H9 (cell line): ENCODE measurements around the gene MAGI1. TPM values are rescaled to one million over a fixed set of nuclear protein-coding genes. Genes with fewer than 3 reads are reported as not detected.

Source experiments
- DNase-seq: peaks from one replicate; pipeline ENCODE4 v3.0.0-alpha.2; 2017
- H2AFZ ChIP-seq: one replicate; pipeline ENCODE4 v1.6.1; 2013; ENCODE audit warnings: mild to moderate bottlenecking, low read length, control low read depth, moderate library complexity
- H2AK5ac ChIP-seq: 2 replicates; pipeline ENCODE4 v1.6.1; 2013; ENCODE audit warnings: low read length, control low read depth, mixed read lengths; ENCODE audit not compliant: insufficient read length
- H2BK120ac ChIP-seq: one replicate; pipeline ENCODE4 v1.6.1; 2013; ENCODE audit warnings: low read depth, mild to moderate bottlenecking, low read length, control low read depth, inconsistent platforms; ENCODE audit not compliant: poor library complexity, severe bottlenecking
- H2BK12ac ChIP-seq: 2 replicates; pipeline ENCODE4 v1.6.1; 2013; ENCODE audit warnings: low read length, control low read depth, mixed read lengths, low read depth; ENCODE audit not compliant: insufficient read length
- H2BK15ac ChIP-seq: 2 replicates; pipeline ENCODE4 v1.6.1; 2013; ENCODE audit warnings: low read depth, low read length, control low read depth
- H2BK20ac ChIP-seq: one replicate; pipeline ENCODE4 v1.6.1; 2013; ENCODE audit warnings: low read depth, mild to moderate bottlenecking, low read length, control low read depth, inconsistent platforms; ENCODE audit not compliant: poor library complexity, severe bottlenecking
- H2BK5ac ChIP-seq: 2 replicates; pipeline ENCODE4 v1.6.1; 2013; ENCODE audit warnings: low read length, control low read depth, mixed read lengths; ENCODE audit not compliant: insufficient read length
- H3K14ac ChIP-seq: 2 replicates; pipeline ENCODE4 v1.6.1; 2013; ENCODE audit warnings: low read length, control low read depth; ENCODE audit not compliant: insufficient read depth
- H3K18ac ChIP-seq: 2 replicates; pipeline ENCODE4 v1.6.1; 2013; ENCODE audit warnings: low read depth, mild to moderate bottlenecking, mixed read lengths, low read length, control low read depth; ENCODE audit not compliant: insufficient read length
- H3K23ac ChIP-seq: 2 replicates; pipeline ENCODE4 v1.6.1; 2013; ENCODE audit warnings: low read length, control low read depth, mixed read lengths, low read depth; ENCODE audit not compliant: insufficient read length
- H3K23me2 ChIP-seq: 2 replicates; pipeline ENCODE4 v1.6.1; 2013; ENCODE audit warnings: low read depth, mild to moderate bottlenecking, mixed read lengths, low read length, control low read depth; ENCODE audit not compliant: insufficient read length, poor library complexity, severe bottlenecking
- H3K27ac ChIP-seq: 2 replicates; pipeline ENCODE4 v1.5.1; 2013; ENCODE audit warnings: low read length, control low read depth, mixed read lengths, low read depth; ENCODE audit not compliant: insufficient read length
- H3K27me3 ChIP-seq: 2 replicates; pipeline ENCODE4 v1.6.1; 2013; ENCODE audit warnings: low read length, control low read depth, inconsistent platforms; ENCODE audit not compliant: insufficient read depth
- H3K4ac ChIP-seq: 2 replicates; pipeline ENCODE4 v1.6.1; 2013; ENCODE audit warnings: low read depth, mild to moderate bottlenecking, control low read depth, inconsistent platforms, low read length, moderate library complexity
- H3K4me1 ChIP-seq: 2 replicates; pipeline ENCODE4 v1.6.1; 2013; ENCODE audit warnings: low read length, control low read depth, inconsistent platforms; ENCODE audit not compliant: insufficient read depth
- H3K4me2 ChIP-seq: 2 replicates; pipeline ENCODE4 v1.6.1; 2013; ENCODE audit warnings: low read length, control low read depth, mixed read lengths; ENCODE audit not compliant: insufficient read length, insufficient read depth
- H3K56ac ChIP-seq: 2 replicates; pipeline ENCODE4 v1.6.1; 2013; ENCODE audit warnings: low read depth, mild to moderate bottlenecking, mixed read lengths, low read length, control low read depth; ENCODE audit not compliant: insufficient read length
- H3K79me1 ChIP-seq: 2 replicates; pipeline ENCODE4 v1.6.1; 2013; ENCODE audit warnings: low read depth, mild to moderate bottlenecking, moderate library complexity, low read length, control low read depth, inconsistent platforms; ENCODE audit not compliant: insufficient read depth, poor library complexity, severe bottlenecking
- H3K79me2 ChIP-seq: 2 replicates; pipeline ENCODE4 v1.6.1; 2013; ENCODE audit warnings: low read length, control low read depth, inconsistent platforms; ENCODE audit not compliant: insufficient read depth
- H3K9ac ChIP-seq: 2 replicates; pipeline ENCODE4 v1.6.1; 2013; ENCODE audit warnings: low read length, control low read depth, mixed read lengths; ENCODE audit not compliant: insufficient read length; ENCODE audit errors: extremely low read depth
- H3K9me3 ChIP-seq: one replicate; pipeline ENCODE4 v1.6.1; 2013; ENCODE audit warnings: low read depth, low read length, inconsistent platforms; ENCODE audit not compliant: control insufficient read depth
- H3T11ph ChIP-seq: one replicate; pipeline ENCODE4 v1.6.1; 2013; ENCODE audit warnings: mild to moderate bottlenecking, low read length, control low read depth, inconsistent platforms
- H4K20me1 ChIP-seq: one replicate; pipeline ENCODE4 v1.6.1; 2013; ENCODE audit not compliant: control insufficient read depth, insufficient read length, insufficient read depth
- H4K5ac ChIP-seq: 2 replicates; pipeline ENCODE4 v1.6.1; 2013; ENCODE audit warnings: low read depth, mild to moderate bottlenecking, mixed read lengths, low read length, control low read depth; ENCODE audit not compliant: insufficient read length
- H4K8ac ChIP-seq: replicated peaks from 2 replicates; pipeline ENCODE4 v1.6.1; 2013; ENCODE audit warnings: low read length, control low read depth, mixed read lengths, low read depth; ENCODE audit not compliant: insufficient read length
- H4K91ac ChIP-seq: 2 replicates; pipeline ENCODE4 v1.6.1; 2013; ENCODE audit warnings: low read depth, mild to moderate bottlenecking, moderate library complexity, mixed read lengths, low read length, control low read depth; ENCODE audit not compliant: insufficient read length
- H3K27ac Mint-ChIP-seq, 3 experiments: 2 replicates in 2 of 3; 3 replicates in 1 of 3; pipeline ENCODE4 v1.8.0; 2020 to 2021; ENCODE audit warnings: mixed read lengths in 3 of 3, mild to moderate bottlenecking in 1 of 3, moderate library complexity in 1 of 3
- H3K27me3 Mint-ChIP-seq: 2 replicates; pipeline ENCODE4 v1.8.0; 2021; ENCODE audit warnings: low read depth, mild to moderate bottlenecking, moderate library complexity, mixed read lengths
- H3K36me3 Mint-ChIP-seq, 3 experiments: 2 replicates in 2 of 3; 3 replicates in 1 of 3; pipeline ENCODE4 v1.8.0; 2020 to 2021; ENCODE audit warnings: low read depth in 3 of 3, mixed read lengths in 3 of 3; ENCODE audit not compliant: insufficient read depth in 1 of 3
- H3K4me1 Mint-ChIP-seq, 2 experiments: 2 replicates each; pipeline ENCODE4 v1.8.0; 2020; ENCODE audit warnings: mixed read lengths in 2 of 2
- H3K4me3 Mint-ChIP-seq, 2 experiments: 2 replicates in 1 of 2; 3 replicates in 1 of 2; pipeline ENCODE4 v1.8.0; 2020 to 2021; ENCODE audit warnings: mild to moderate bottlenecking in 2 of 2, mixed read lengths in 2 of 2, moderate library complexity in 1 of 2
- H3K9me3 Mint-ChIP-seq, 2 experiments: 2 replicates in 1 of 2; 3 replicates in 1 of 2; pipeline ENCODE4 v1.8.0; 2020; ENCODE audit warnings: mild to moderate bottlenecking in 2 of 2, mixed read lengths in 2 of 2, moderate library complexity in 1 of 2
- CTCF ChIP-seq: fragments of 200-600 bp; sonication (generic); conservative IDR thresholded peaks from 3 replicates; pipeline ENCODE4 v1.8.0; 2021; ENCODE audit warnings: antibody characterized with exemption, mild to moderate bottlenecking
- WGBS: extraction: QIAGEN DNeasy Blood & Tissue Kit; methylation state at CpG from one replicate; pipeline ENCODE4 v1.1.7; 2013; ENCODE audit warnings: missing lambda C conversion rate, low lambda C conversion rate, mixed read lengths; ENCODE audit not compliant: insufficient read length; ENCODE audit errors: extremely low coverage; 5-methylcytosine and 5-hydroxymethylcytosine counted together
- total RNA-seq: library from RNA; stranded (reverse); gene quantifications from 2 replicates; pipeline ENCODE4 v1.2.1, GENCODE V29; 2021

The MAGI1 gene
- total RNA-seq, 1 experiment from 2014 or later = 65.7 TPM

- Mint-ChIP-seq H3K9me3 (no peaks in the 10 kb centered on the region), H3K4me1 (peaks cover 27 to 39% of the 10 kb centered on the region in 2 experiments), H3K27ac (peak overlapping the region in 2 of 3 experiments; percentile 19 to 38; a peak in 1 of 7 replicates), H3K4me3 (no peak overlapping the region), H3K36me3 (peaks cover 0 to 2% (median 1%) of the 10 kb centered on the region in 3 experiments; a peak in 2 of 7 replicates), H3K27me3 (no peaks in the 10 kb centered on the region)
- Histone ChIP-seq H4K91ac (no peak overlapping the region), H3K23ac (no peak overlapping the region), H3K79me2 (no peaks in the 10 kb centered on the region; the same call in 1 of the 2 replicates), H2AK5ac (no peak overlapping the region), H3K56ac (no peak overlapping the region), H3K23me2 (no peaks in the 10 kb centered on the region), H3K18ac (no peak overlapping the region), H2BK15ac (no peak overlapping the region), H3K4me1 (peaks cover 5% of the 10 kb centered on the region; the same call in 1 of the 2 replicates), H2BK120ac (no peak overlapping the region), H3K4me2 (no peak overlapping the region), H4K5ac (no peak overlapping the region), H3K9ac (no peak overlapping the region), H3K79me1 (no peaks in the 10 kb centered on the region), H2AFZ (no peak overlapping the region), H3K14ac (no peak overlapping the region), H3K4ac (no peak overlapping the region), H3K27me3 (no peaks in the 10 kb centered on the region), H3T11ph (no peak overlapping the region), H3K9me3 (no peaks in the 10 kb centered on the region), H2BK20ac (no peak overlapping the region), H3K27ac (no peak overlapping the region), H4K8ac (no peak overlapping the region), H2BK12ac (no peak overlapping the region), H2BK5ac (no peak overlapping the region), H4K20me1 (no peaks in the 10 kb centered on the region)
- TF ChIP-seq CTCF = no peak
- DNase-seq = no peak
- no CpG with 5 or more reads among the region's 5 CpGs for WGBS
Observed at GRCh38 chr3:65988411-65989180, 50.1 kb downstream of the MAGI1 start.
